Measurements from ENCODE around the gene RCOR2. TPM values are rescaled to one million over a fixed set of nuclear protein-coding genes. Genes with fewer than 3 reads are reported as not detected.

RCOR2 gene
- total and polyA plus RNA-seq, 2 of the 13 experiments (the other 11 are each of a cell fraction or from before 2014, with no cell fraction given): 8.3 to 8.5 TPM

- TF ChIP-seq RNF219 (CRISPR knock-in tag; IDR thresholded peaks at IDR 0.05): no peak
- TF ChIP-seq NCOA1 (CRISPR knock-in tag; IDR thresholded peaks at IDR 0.05): no peak
- no peak for TF ChIP-seq ZNF343 (CRISPR knock-in tag; IDR thresholded peaks at IDR 0.05)
- TF ChIP-seq ZNF484 (CRISPR knock-in tag; IDR thresholded peaks at IDR 0.05; ENCODE audit: borderline replicate concordance, low read depth): no peak
- TF ChIP-seq KLF12 (CRISPR knock-in tag; IDR thresholded peaks at IDR 0.05; ENCODE audit: borderline replicate concordance): no peak
- no peak for TF ChIP-seq JUND (CRISPR knock-in tag; IDR thresholded peaks at IDR 0.05)
- TF ChIP-seq ZNF335 (CRISPR knock-in tag; IDR thresholded peaks at IDR 0.05): 0 out of 2 replicates have a peak, but pooled peaks have one; percentile 30
- no peak for TF ChIP-seq ZNF660 (CRISPR knock-in tag; IDR thresholded peaks at IDR 0.05; ENCODE audit: borderline replicate concordance, low read depth)
- TF ChIP-seq NRL (CRISPR knock-in tag; IDR thresholded peaks at IDR 0.05; ENCODE audit: borderline replicate concordance): no peak
- no peak for TF ChIP-seq ZNF512 (CRISPR knock-in tag; IDR thresholded peaks at IDR 0.05)
- TF ChIP-seq ZNF782 (CRISPR knock-in tag; IDR thresholded peaks at IDR 0.05; ENCODE audit: borderline replicate concordance): no peak
- no peak for TF ChIP-seq ZNF3 (CRISPR knock-in tag; IDR thresholded peaks at IDR 0.05)
- no peak for TF ChIP-seq JUNB (CRISPR knock-in tag; IDR thresholded peaks at IDR 0.05; ENCODE audit: borderline replicate concordance)
- 0 out of 2 replicates have a peak, but pooled peaks have one; percentile 43 for TF ChIP-seq ZNF572 (CRISPR knock-in tag; IDR thresholded peaks at IDR 0.05)
- peak; percentile 69 for TF ChIP-seq TGIF2 (CRISPR knock-in tag; IDR thresholded peaks at IDR 0.05)
- no peak for TF ChIP-seq JARID2 (CRISPR knock-in tag; IDR thresholded peaks at IDR 0.05; ENCODE audit: insufficient replicate concordance)
- no peak for TF ChIP-seq HOXD1 (CRISPR knock-in tag; IDR thresholded peaks at IDR 0.05)
- no peak for TF ChIP-seq NFATC3 (CRISPR knock-in tag; IDR thresholded peaks at IDR 0.05)
- no peak for TF ChIP-seq ZBTB46 (CRISPR knock-in tag; IDR thresholded peaks at IDR 0.05; ENCODE audit: borderline replicate concordance)
- TF ChIP-seq SOX6 (IDR thresholded peaks at IDR 0.05): no peak
- peak; percentile 79 for TF ChIP-seq SOX6 (CRISPR knock-in tag; IDR thresholded peaks at IDR 0.05)
- TF ChIP-seq SALL2 (CRISPR knock-in tag; IDR thresholded peaks at IDR 0.05): no peak; the same call in 1 of the 2 replicates
- peak; percentile 47; the same call in 1 of the 2 replicates for TF ChIP-seq PATZ1 (CRISPR knock-in tag; IDR thresholded peaks at IDR 0.05)
Measured at GRCh38 chr11:63871962-63872799, 44.8 kb downstream of the RCOR2 start (continued).

Measured in HepG2 (cell line).